Loucy (cell line): ENCODE results near the gene FARS2.

Source experiments
- H2AFZ ChIP-seq: fragments of 200-600 bp; sonication (generic); 2 replicates; pipeline ENCODE4 v1.6.0; 2016; ENCODE audit warnings: antibody characterized with exemption, mild to moderate bottlenecking, low read length, moderate library complexity
- H3F3A ChIP-seq: fragments of 200-600 bp; 2 replicates; pipeline ENCODE4 v1.6.0; 2016; ENCODE audit warnings: antibody characterized with exemption, low read depth, mild to moderate bottlenecking
- H3K27me3 ChIP-seq: fragments of 200-600 bp; sonication (generic); 2 replicates; pipeline ENCODE4 v1.6.1; 2014; ENCODE audit warnings: low read length, mild to moderate bottlenecking; ENCODE audit not compliant: insufficient read depth, poor library complexity, severe bottlenecking
- H3K36me3 ChIP-seq: fragments of 200-600 bp; sonication (generic); 2 replicates; pipeline ENCODE4 v1.6.1; 2016; ENCODE audit warnings: low read length; ENCODE audit not compliant: insufficient read depth
- H3K4me1 ChIP-seq: fragments of 200-600 bp; sonication (generic); 2 replicates; pipeline ENCODE4 v1.5.1; 2014; ENCODE audit warnings: low read length, mild to moderate bottlenecking; ENCODE audit not compliant: insufficient read depth, poor library complexity, severe bottlenecking
- H3K4me2 ChIP-seq: fragments of 200-600 bp; sonication (generic); 2 replicates; pipeline ENCODE4 v1.6.0; 2014; ENCODE audit warnings: antibody characterized with exemption, low read length, low read depth, mild to moderate bottlenecking; ENCODE audit not compliant: poor library complexity, severe bottlenecking
- H3K4me3 ChIP-seq: fragments of 200-600 bp; sonication (generic); 2 replicates; pipeline ENCODE4 v1.5.1; 2014; ENCODE audit warnings: low read length, mild to moderate bottlenecking, mixed read lengths; ENCODE audit not compliant: poor library complexity, severe bottlenecking
- H3K79me2 ChIP-seq: fragments of 200-600 bp; sonication (generic); 2 replicates; pipeline ENCODE4 v1.6.1; 2014; ENCODE audit warnings: low read length; ENCODE audit not compliant: insufficient read depth
- H3K9ac ChIP-seq: fragments of 200-600 bp; sonication (generic); 2 replicates; pipeline ENCODE4 v1.6.0; 2014; ENCODE audit warnings: mild to moderate bottlenecking, low read depth, low read length, moderate library complexity; ENCODE audit not compliant: poor library complexity, severe bottlenecking
- H3K9me2 ChIP-seq: fragments of 200-600 bp; sonication (generic); replicated peaks from 2 replicates; pipeline ENCODE4 v1.6.1; 2016; ENCODE audit warnings: low read depth, low read length, mixed read lengths
- H3K9me3 ChIP-seq: fragments of 200-600 bp; sonication (generic); 2 replicates; pipeline ENCODE4 v1.6.1; 2014; ENCODE audit warnings: mild to moderate bottlenecking, antibody characterized with exemption, low read length, low read depth; ENCODE audit not compliant: insufficient read depth
- H4K20me1 ChIP-seq: fragments of 200-600 bp; sonication (generic); 2 replicates; pipeline ENCODE4 v1.6.0; 2014; ENCODE audit warnings: antibody characterized with exemption, low read length, mild to moderate bottlenecking; ENCODE audit not compliant: insufficient read depth, poor library complexity, severe bottlenecking
- CTCF ChIP-seq: fragments of 200-600 bp; sonication (generic); conservative IDR thresholded peaks from 2 replicates; pipeline ENCODE4 v1.5.1; 2014; ENCODE audit warnings: mild to moderate bottlenecking, antibody characterized with exemption, low read length
- EZH2phosphoT487 ChIP-seq: fragments of 200-600 bp; IDR thresholded peaks from 2 replicates; pipeline ENCODE4 v1.6.1; 2018; ENCODE audit warnings: antibody characterized with exemption, mild to moderate bottlenecking, moderate library complexity, borderline replicate concordance

Gene FARS2

GRCh38 chr6:5662797-5663196 is 401.5 kb downstream of the FARS2 start:
- no peaks in the 10 kb centered on the region for H4K20me1 ChIP-seq
- no peaks in the 10 kb centered on the region for H3F3A ChIP-seq
- no peaks in the 10 kb centered on the region for H3K79me2 ChIP-seq
- H3K27me3 ChIP-seq, result no peaks in the 10 kb centered on the region
- H3K36me3 ChIP-seq, result no peaks in the 10 kb centered on the region
- H3K4me3 ChIP-seq, result no peak overlapping the region
- no peak for TF ChIP-seq EZH2phosphoT487
- no peak for TF ChIP-seq CTCF
- H3K9me3 ChIP-seq, result no peaks in the 10 kb centered on the region
- H3K4me1 ChIP-seq, result peaks cover 4% of the 10 kb centered on the region
- H3K9ac ChIP-seq, result no peak overlapping the region
- no peak overlapping the region for H2AFZ ChIP-seq
- no peak overlapping the region for H3K4me2 ChIP-seq
- no peaks in the 10 kb centered on the region for H3K9me2 ChIP-seq

- Histone ChIP-seq H3K36me3 (no peaks in the 10 kb centered on the region), H3K9me2 (no peaks in the 10 kb centered on the region), H3K9me3 (no peaks in the 10 kb centered on the region), H3K4me1 (peaks cover 8% of the 10 kb centered on the region), H3K4me3 (no peak overlapping the region), H3K4me2 (no peak overlapping the region), H3K27me3 (no peaks in the 10 kb centered on the region), H2AFZ (no peak overlapping the region), H3K9ac (no peak overlapping the region), H4K20me1 (no peaks in the 10 kb centered on the region), H3F3A (no peaks in the 10 kb centered on the region), H3K79me2 (no peaks in the 10 kb centered on the region)
- no peak for TF ChIP-seq CTCF
- no peak for TF ChIP-seq EZH2phosphoT487
These were observed 401.9 kb downstream of the FARS2 start for GRCh38 chr6:5663259-5663658.

GRCh38 chr6:5663739-5664138 is 402.4 kb downstream of the FARS2 start:
- H3K9me3 ChIP-seq, result no peaks in the 10 kb centered on the region
- H3K4me1 ChIP-seq, result peaks cover 8% of the 10 kb centered on the region
- H3K4me3 ChIP-seq, result no peak overlapping the region
- no peaks in the 10 kb centered on the region for H3K27me3 ChIP-seq
- no peak for TF ChIP-seq EZH2phosphoT487
- no peak for TF ChIP-seq CTCF
- no peak overlapping the region for H2AFZ ChIP-seq
- no peaks in the 10 kb centered on the region for H4K20me1 ChIP-seq
- H3K79me2 ChIP-seq, result no peaks in the 10 kb centered on the region
- no peak overlapping the region for H3K9ac ChIP-seq
- H3K9me2 ChIP-seq, result no peaks in the 10 kb centered on the region
- no peaks in the 10 kb centered on the region for H3F3A ChIP-seq
- no peak overlapping the region for H3K4me2 ChIP-seq
- H3K36me3 ChIP-seq, result no peaks in the 10 kb centered on the region
